SH-SY5Y (cell line): Measurements from ENCODE around the gene SLC25A25.

Experiments used
- GATA2 ChIP-seq: IDR thresholded peaks from 2 replicates; pipeline ENCODE4 v1.6.1; 2011; ENCODE audit warnings: mild to moderate bottlenecking, low read depth, low read length
- GATA3 ChIP-seq: IDR thresholded peaks from 2 replicates; pipeline ENCODE4 v1.6.1; 2011; ENCODE audit warnings: low read depth, mild to moderate bottlenecking, low read length, moderate library complexity

- TF ChIP-seq GATA2: no peak
- no peak for TF ChIP-seq GATA3
Observed at GRCh38 chr9:128024761-128025308, 43.2 kb upstream of the SLC25A25 start.
